Ishikawa (cell line): ENCODE data around the gene NYAP1.

Experiments used
- CEBPB ChIP-seq: IDR thresholded peaks from 2 replicates; pipeline ENCODE4 v1.6.1; 2012
- EP300 ChIP-seq: IDR thresholded peaks from 2 replicates; pipeline ENCODE4 v1.6.1; 2012; ENCODE audit warnings: borderline replicate concordance
- RAD21 ChIP-seq: IDR thresholded peaks from 2 replicates; pipeline ENCODE4 v1.6.1; 2012; ENCODE audit warnings: low read depth
- TAF1 ChIP-seq: IDR thresholded peaks from 2 replicates; pipeline ENCODE4 v1.6.1; 2012; ENCODE audit warnings: low read depth, mild to moderate bottlenecking
- TCF12 ChIP-seq: IDR thresholded peaks from 2 replicates; pipeline ENCODE4 v1.6.1; 2012; ENCODE audit warnings: low read depth
- TEAD4 ChIP-seq: IDR thresholded peaks from 2 replicates; pipeline ENCODE4 v1.6.1; 2012

GRCh38 chr7:100465299-100465698 is 18.4 kb upstream of the NYAP1 start:
- TF ChIP-seq RAD21 (no peak), TAF1 (no peak), TEAD4 (no peak), CEBPB (no peak), EP300 (no peak), TCF12 (no peak)
